MM.1S (cell line): ENCODE results near the gene DMKN.

Source experiments
- DNase-seq: peaks from one replicate; pipeline ENCODE4 v3.0.0-alpha.2; 2015
- H2AFZ ChIP-seq: fragments of 300-600 bp; sonication (generic); 2 replicates; pipeline ENCODE4 v1.6.0; 2016; ENCODE audit warnings: antibody characterized with exemption, low read length
- H3F3A ChIP-seq: fragments of 300-600 bp; sonication (generic); 2 replicates; pipeline ENCODE4 v1.6.1; 2016; ENCODE audit warnings: mild to moderate bottlenecking, antibody characterized with exemption, low read length, moderate library complexity, mixed read lengths; ENCODE audit not compliant: insufficient read depth
- H3K27ac ChIP-seq: fragments of 300-600 bp; sonication (generic); 2 replicates; pipeline ENCODE4 v1.5.1; 2016; ENCODE audit warnings: mild to moderate bottlenecking, low read length
- H3K27me3 ChIP-seq: fragments of 300-600 bp; sonication (generic); replicated peaks from 2 replicates; pipeline ENCODE4 v1.6.0; 2016; ENCODE audit warnings: low read length; ENCODE audit not compliant: insufficient read depth
- H3K36me3 ChIP-seq: fragments of 300-600 bp; sonication (generic); replicated peaks from 2 replicates; pipeline ENCODE4 v1.6.1; 2016; ENCODE audit warnings: mild to moderate bottlenecking, low read length, mixed read lengths; ENCODE audit not compliant: insufficient read depth
- H3K4me1 ChIP-seq: fragments of 300-600 bp; sonication (generic); 2 replicates; pipeline ENCODE4 v1.6.1; 2016; ENCODE audit warnings: low read length, mixed read lengths
- H3K4me2 ChIP-seq: fragments of 300-600 bp; sonication (generic); 2 replicates; pipeline ENCODE4 v1.6.0; 2016; ENCODE audit warnings: low read depth, low read length
- H3K4me3 ChIP-seq: fragments of 300-600 bp; sonication (generic); 2 replicates; pipeline ENCODE4 v1.5.1; 2016; ENCODE audit warnings: low read length, mixed read lengths
- H3K79me2 ChIP-seq: fragments of 300-600 bp; sonication (generic); 2 replicates; pipeline ENCODE4 v1.6.1; 2016; ENCODE audit warnings: mixed run types, low read length, mixed read lengths
- H3K9ac ChIP-seq: fragments of 300-600 bp; sonication (generic); 2 replicates; pipeline ENCODE4 v1.6.1; 2016; ENCODE audit warnings: low read length, mixed read lengths
- H3K9me2 ChIP-seq: fragments of 300-600 bp; sonication (generic); replicated peaks from 2 replicates; pipeline ENCODE4 v1.6.1; 2016; ENCODE audit warnings: mild to moderate bottlenecking, low read length, mixed read lengths; ENCODE audit not compliant: insufficient read depth
- H3K9me3 ChIP-seq: fragments of 300-600 bp; sonication (generic); replicated peaks from 2 replicates; pipeline ENCODE4 v1.6.1; 2016; ENCODE audit warnings: mild to moderate bottlenecking, low read length, mixed read lengths; ENCODE audit not compliant: insufficient read depth
- H4K20me1 ChIP-seq: fragments of 300-600 bp; sonication (generic); 2 replicates; pipeline ENCODE4 v1.6.1; 2016; ENCODE audit warnings: mild to moderate bottlenecking, low read length, moderate library complexity, mixed read lengths; ENCODE audit not compliant: insufficient read depth
- EZH2 ChIP-seq: fragments of 300-600 bp; sonication (generic); optimal IDR thresholded peaks from 2 replicates; pipeline ENCODE3; 2017; ENCODE audit warnings: low read depth, mild to moderate bottlenecking, antibody characterized with exemption, low read length, mixed read lengths
- EZH2phosphoT487 ChIP-seq: fragments of 300-600 bp; sonication (generic); IDR thresholded peaks from 2 replicates; pipeline ENCODE4 v1.6.1; 2018; ENCODE audit warnings: antibody characterized with exemption, low read length
- TF ChIP-seq, protein P1 (sequence below): fragments of 300-600 bp; sonication (generic); IDR thresholded peaks from 2 replicates; pipeline ENCODE4 v1.5.1; 2016; ENCODE audit warnings: antibody characterized with exemption, low read length, mixed read lengths

DMKN gene

GRCh38 chr19:35522745-35523327 lies 9.4 kb upstream of the DMKN start:
- H3K4me3 ChIP-seq = no peak overlapping the region
- TF ChIP-seq, protein P1, sequence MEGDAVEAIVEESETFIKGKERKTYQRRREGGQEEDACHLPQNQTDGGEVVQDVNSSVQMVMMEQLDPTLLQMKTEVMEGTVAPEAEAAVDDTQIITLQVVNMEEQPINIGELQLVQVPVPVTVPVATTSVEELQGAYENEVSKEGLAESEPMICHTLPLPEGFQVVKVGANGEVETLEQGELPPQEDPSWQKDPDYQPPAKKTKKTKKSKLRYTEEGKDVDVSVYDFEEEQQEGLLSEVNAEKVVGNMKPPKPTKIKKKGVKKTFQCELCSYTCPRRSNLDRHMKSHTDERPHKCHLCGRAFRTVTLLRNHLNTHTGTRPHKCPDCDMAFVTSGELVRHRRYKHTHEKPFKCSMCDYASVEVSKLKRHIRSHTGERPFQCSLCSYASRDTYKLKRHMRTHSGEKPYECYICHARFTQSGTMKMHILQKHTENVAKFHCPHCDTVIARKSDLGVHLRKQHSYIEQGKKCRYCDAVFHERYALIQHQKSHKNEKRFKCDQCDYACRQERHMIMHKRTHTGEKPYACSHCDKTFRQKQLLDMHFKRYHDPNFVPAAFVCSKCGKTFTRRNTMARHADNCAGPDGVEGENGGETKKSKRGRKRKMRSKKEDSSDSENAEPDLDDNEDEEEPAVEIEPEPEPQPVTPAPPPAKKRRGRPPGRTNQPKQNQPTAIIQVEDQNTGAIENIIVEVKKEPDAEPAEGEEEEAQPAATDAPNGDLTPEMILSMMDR = no peak
- no peak for TF ChIP-seq EZH2
- TF ChIP-seq EZH2phosphoT487 = no peak
- no peaks in the 10 kb centered on the region for H4K20me1 ChIP-seq
- no peaks in the 10 kb centered on the region for H3K79me2 ChIP-seq
- H2AFZ ChIP-seq = no peak overlapping the region
- peaks cover 79% of the 10 kb centered on the region for H3K27me3 ChIP-seq
- no peak overlapping the region for H3K27ac ChIP-seq
- no peaks in the 10 kb centered on the region for H3K4me1 ChIP-seq
- H3F3A ChIP-seq = no peaks in the 10 kb centered on the region
- no peak overlapping the region for H3K4me2 ChIP-seq
- H3K9me3 ChIP-seq = no peaks in the 10 kb centered on the region
- no peak for DNase-seq
- H3K36me3 ChIP-seq = no peaks in the 10 kb centered on the region
- H3K9ac ChIP-seq = no peak overlapping the region
- H3K9me2 ChIP-seq = no peaks in the 10 kb centered on the region

DNA sequence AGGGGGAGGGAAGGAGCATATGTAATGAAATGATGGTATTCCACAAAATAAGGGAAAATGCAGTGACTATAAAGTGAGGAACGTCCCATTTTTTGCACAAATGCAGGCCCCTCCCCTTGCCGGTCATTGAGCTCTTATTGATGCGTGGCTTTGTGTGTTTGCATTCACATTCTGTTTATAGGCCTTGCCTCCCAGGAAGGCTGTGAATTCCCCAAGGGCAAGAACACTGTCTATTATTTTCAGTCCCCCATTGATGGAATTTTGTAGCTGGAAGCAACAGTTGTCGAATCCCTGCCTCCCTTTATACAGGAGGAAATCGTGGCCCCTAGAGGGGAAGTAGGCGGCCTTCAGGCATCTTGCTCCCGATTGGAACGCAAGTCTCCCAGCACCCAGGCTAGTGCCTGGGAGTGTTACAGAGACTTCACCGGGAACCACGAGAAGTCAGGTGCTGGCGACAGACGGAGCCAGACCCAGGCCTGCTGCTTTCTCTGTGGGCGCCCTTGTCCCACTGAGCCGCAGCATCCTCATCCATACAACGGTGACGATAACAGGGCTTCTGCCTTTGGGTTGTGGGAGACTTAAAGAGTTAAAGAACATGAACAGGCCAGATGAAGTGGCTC lies 7.8 kb upstream of the DMKN start:
- DNase-seq = no peak
- TF ChIP-seq EZH2 (no peak), EZH2phosphoT487 (no peak)
- TF ChIP-seq, protein P1 = no peak
- H3K36me3 ChIP-seq = no peaks in the 10 kb centered on the region
- no peak overlapping the region for H3K4me3 ChIP-seq
- no peaks in the 10 kb centered on the region for H4K20me1 ChIP-seq
- no peaks in the 10 kb centered on the region for H3K4me1 ChIP-seq
- H3K9ac ChIP-seq = no peak overlapping the region
- H3K4me2 ChIP-seq = no peak overlapping the region
- H3K9me2 ChIP-seq = no peaks in the 10 kb centered on the region
- H3K9me3 ChIP-seq = no peaks in the 10 kb centered on the region
- peaks cover 85% of the 10 kb centered on the region for H3K27me3 ChIP-seq
- no peaks in the 10 kb centered on the region for H3F3A ChIP-seq
- H3K79me2 ChIP-seq = no peaks in the 10 kb centered on the region
- H3K27ac ChIP-seq = no peak overlapping the region
- H2AFZ ChIP-seq = no peak overlapping the region

DNA sequence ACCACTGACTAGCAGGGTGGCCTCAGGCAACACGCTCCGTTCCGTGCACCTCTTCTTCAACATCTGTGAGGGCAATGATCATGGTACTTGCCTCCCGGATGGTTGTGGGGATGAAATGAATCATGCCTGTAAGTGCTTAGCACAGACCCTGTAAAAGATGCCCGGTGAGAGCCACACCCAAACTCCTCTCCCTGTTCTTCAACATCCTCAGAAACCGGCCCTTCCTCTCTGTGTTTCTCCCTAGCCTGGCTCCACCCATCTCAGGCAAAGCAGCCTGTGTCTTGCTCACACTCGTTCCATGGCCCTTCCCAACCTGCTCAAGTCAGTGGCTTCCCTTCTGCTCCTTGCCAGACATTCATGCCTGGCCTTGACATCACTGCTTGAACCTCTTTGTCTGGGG lies 5.8 kb upstream of the DMKN start:
- Histone ChIP-seq H3K4me2 (no peak overlapping the region), H3F3A (no peaks in the 10 kb centered on the region), H4K20me1 (no peaks in the 10 kb centered on the region), H3K4me3 (no peak overlapping the region), H2AFZ (no peak overlapping the region), H3K9me2 (no peaks in the 10 kb centered on the region), H3K79me2 (no peaks in the 10 kb centered on the region), H3K9ac (no peak overlapping the region), H3K9me3 (no peaks in the 10 kb centered on the region), H3K27me3 (peaks cover 90% of the 10 kb centered on the region), H3K4me1 (no peaks in the 10 kb centered on the region), H3K36me3 (no peaks in the 10 kb centered on the region), H3K27ac (no peak overlapping the region)
- no peak for DNase-seq
- TF ChIP-seq, protein P1 = no peak
- TF ChIP-seq EZH2 (no peak), EZH2phosphoT487 (no peak)
